ENCODE results near the gene RDH5.
A peak's percentile ranks its signal among the peaks of the same experiment; 100 is the strongest.

Gene RDH5

DNA sequence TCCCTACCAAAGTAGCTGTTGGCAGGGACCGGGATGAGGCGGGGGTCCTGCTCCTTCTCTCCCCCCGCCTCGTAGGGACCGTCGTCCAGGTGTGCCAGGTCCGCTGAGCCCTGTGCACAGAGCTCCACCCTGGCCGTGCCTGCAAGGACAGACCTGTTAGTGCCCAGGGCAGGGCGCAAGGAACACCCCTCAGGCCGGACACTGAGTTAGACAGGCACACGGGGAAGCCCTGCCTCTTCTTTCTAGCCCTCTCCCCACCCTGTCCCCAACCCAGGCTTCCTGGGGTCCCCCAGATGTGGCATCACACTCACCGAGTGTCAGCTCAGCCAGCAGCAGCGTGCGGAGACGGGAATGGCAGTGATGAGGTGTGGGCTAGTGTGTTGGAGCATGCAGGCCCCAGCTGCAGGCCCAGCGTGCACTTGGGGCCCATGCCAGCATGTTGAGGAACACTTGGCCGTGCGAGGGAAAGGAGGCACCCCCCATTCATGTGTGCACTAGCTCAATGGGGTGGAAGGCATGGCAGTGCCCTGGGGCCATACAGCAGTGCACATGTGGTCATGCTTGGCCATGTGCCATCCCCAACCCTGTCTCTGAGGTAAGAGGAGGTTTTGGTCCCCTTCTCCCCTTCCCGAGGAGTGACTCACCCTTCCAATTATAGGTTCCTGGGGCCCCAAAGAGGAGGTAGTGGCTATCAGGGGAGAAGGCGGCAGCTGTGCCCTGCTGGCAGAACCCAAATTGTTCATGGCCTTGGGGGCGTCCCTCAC lies 19.8 kb upstream of the RDH5 start:
- in situ Hi-C loops (cut with MboI; ENCODE audit: low sequenced_read_pairs), result no loop called here
- Histone ChIP-seq H3K4me1 (no peaks in the 10 kb centered on the region), H3K9me3 (no peaks in the 10 kb centered on the region), H3K4me3 (no peak overlapping the region), H3K36me3 (replicated peaks) (no peaks in the 10 kb centered on the region), H3K27me3 (ENCODE audit: low read depth) (no peaks in the 10 kb centered on the region)
- no peak for DNase-seq (ENCODE audit: low spot score in 2 of 2)

DNA sequence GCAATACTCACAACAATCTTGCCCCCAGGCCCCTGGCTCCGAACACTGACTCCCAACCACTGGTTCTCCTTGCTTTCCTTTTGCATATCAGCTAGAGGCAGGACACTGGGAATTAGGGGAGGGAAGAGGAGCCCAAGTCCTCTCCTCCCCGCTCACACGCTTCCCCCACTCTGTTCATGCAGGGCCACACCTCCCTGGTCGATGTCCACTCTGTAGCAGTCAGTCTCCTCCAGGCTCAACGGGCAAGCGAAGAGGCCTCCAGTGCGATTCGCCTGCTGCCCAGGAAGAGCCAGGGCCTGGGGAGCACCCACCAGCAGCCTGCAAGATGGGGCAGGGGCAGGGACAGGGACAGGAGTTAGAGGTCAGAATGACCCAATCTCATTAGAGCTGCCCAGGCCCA lies 17.3 kb upstream of the RDH5 start:
- H3K9me3 ChIP-seq, result no peaks in the 10 kb centered on the region
- no peaks in the 10 kb centered on the region for H3K27me3 ChIP-seq (ENCODE audit: low read depth)
- no peak for DNase-seq (ENCODE audit: low spot score in 2 of 2)
- no peak overlapping the region for H3K4me3 ChIP-seq
- H3K4me1 ChIP-seq, result peaks cover 9% of the 10 kb centered on the region
- no peaks in the 10 kb centered on the region for H3K36me3 ChIP-seq (replicated peaks)
- in situ Hi-C loops (cut with MboI; ENCODE audit: low sequenced_read_pairs), result no loop called here

GRCh38 chr12:55703288-55703687 lies 16.9 kb upstream of the RDH5 start:
- peaks cover 9% of the 10 kb centered on the region for H3K4me1 ChIP-seq
- H3K27me3 ChIP-seq (ENCODE audit: low read depth), result peaks cover 3% of the 10 kb centered on the region; the same call in 1 of the 2 replicates
- no peaks in the 10 kb centered on the region for H3K36me3 ChIP-seq (replicated peaks)
- H3K4me3 ChIP-seq, result no peak overlapping the region
- no peaks in the 10 kb centered on the region for H3K9me3 ChIP-seq
- in situ Hi-C loops (cut with MboI; ENCODE audit: low sequenced_read_pairs), result no loop called here
- DNase-seq (ENCODE audit: low spot score in 2 of 2), result no peak

- no peaks in the 10 kb centered on the region for H3K36me3 ChIP-seq (replicated peaks)
- H3K4me1 ChIP-seq, result peaks cover 9% of the 10 kb centered on the region
- H3K27me3 ChIP-seq (ENCODE audit: low read depth), result peaks cover 12% of the 10 kb centered on the region
- in situ Hi-C loops (cut with MboI; ENCODE audit: low sequenced_read_pairs), result no loop called here
- DNase-seq (ENCODE audit: low spot score in 2 of 2), result no peak
- no peak overlapping the region for H3K4me3 ChIP-seq
- no peaks in the 10 kb centered on the region for H3K9me3 ChIP-seq
These were observed 16.1 kb upstream of the RDH5 start for GRCh38 chr12:55703901-55704761.

DNA sequence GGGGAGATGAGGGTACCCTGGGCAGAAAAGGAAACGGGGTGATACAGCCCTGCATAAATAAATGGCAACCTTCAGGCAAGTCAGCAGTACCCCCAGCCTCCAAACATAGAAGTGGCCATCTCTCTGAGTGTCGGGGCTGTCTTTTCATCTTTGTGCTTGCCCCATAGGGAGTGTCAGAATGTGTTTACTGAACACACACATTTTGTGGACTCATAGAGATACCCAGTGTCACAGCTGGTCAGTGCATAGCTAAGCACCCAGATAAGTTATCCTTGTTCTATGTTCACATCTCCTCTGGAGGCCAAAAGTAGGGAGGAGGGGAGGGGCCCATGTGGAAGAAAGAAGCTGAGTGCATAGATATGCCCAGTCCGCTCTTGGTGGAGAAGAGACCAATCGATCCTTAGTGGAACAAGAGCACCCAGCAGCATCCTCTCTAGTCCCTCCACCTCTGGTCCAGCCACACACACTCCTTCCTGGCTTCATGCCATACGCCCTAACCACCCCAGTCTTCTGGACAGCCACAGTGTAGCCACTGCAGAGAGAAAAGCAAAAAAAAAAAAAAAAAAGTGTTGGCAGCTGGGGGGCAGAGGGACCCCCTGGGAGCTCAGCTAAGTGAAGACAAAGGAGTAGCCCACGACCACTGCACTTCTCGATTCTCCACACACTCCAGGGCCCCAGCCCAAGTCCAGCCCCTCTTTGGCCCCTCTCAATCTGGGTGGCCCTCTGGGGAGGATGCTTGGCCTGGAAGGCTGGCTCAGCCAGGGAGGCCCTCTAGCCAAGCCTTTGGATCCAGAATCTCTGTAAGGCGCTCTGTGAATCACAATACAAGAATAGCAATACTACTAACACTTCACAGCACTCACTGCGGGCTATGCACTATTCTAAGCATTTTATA lies 15.1 kb upstream of the RDH5 start:
- H3K4me3 ChIP-seq, result no peak overlapping the region
- H3K4me1 ChIP-seq, result peaks cover 9% of the 10 kb centered on the region
- H3K36me3 ChIP-seq (replicated peaks), result no peaks in the 10 kb centered on the region
- H3K27me3 ChIP-seq (ENCODE audit: low read depth), result peaks cover 20% of the 10 kb centered on the region
- no peaks in the 10 kb centered on the region for H3K9me3 ChIP-seq
- no peak for DNase-seq (ENCODE audit: low spot score in 2 of 2)
- in situ Hi-C loops (cut with MboI; ENCODE audit: low sequenced_read_pairs), result no loop called here

DNA sequence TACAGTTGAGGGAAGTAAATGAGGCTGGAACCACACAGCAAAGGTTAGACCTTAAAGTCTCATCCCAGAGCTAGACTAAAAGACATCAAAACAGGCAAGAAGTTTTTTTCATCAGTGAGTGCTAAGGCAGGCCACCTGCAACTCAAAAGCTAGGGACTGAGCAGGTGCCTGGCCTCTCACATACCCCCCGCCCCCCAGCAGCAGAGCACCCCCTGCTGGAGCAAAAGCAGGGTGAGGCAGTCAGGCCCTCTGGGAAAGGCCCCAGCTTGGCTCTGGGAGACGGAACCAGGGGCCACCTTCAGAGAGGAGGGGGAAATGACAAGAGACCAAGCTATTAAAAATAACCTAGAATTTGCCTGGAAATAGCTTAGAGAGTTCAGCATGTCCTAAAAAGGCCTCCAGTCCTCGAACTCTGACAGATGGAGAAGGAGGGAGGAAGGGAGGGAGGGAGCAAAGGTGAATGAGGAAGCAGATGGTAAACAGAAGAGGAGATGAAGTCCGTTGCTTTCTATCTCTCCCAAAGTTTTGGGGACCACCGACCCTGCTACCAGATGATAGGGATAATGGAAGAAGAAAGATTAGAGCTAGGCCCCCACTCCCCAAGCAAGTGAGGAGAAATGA lies 14.3 kb upstream of the RDH5 start:
- no peaks in the 10 kb centered on the region for H3K9me3 ChIP-seq
- H3K4me3 ChIP-seq, result no peak overlapping the region
- H3K4me1 ChIP-seq, result peaks cover 9% of the 10 kb centered on the region
- H3K27me3 ChIP-seq (ENCODE audit: low read depth), result peaks cover 20% of the 10 kb centered on the region
- H3K36me3 ChIP-seq (replicated peaks), result no peaks in the 10 kb centered on the region
- peak in 1 of 2 experiments; percentile 60 for DNase-seq (ENCODE audit: low spot score in 2 of 2)
- in situ Hi-C loops (cut with MboI; ENCODE audit: low sequenced_read_pairs), result no loop called here

DNA sequence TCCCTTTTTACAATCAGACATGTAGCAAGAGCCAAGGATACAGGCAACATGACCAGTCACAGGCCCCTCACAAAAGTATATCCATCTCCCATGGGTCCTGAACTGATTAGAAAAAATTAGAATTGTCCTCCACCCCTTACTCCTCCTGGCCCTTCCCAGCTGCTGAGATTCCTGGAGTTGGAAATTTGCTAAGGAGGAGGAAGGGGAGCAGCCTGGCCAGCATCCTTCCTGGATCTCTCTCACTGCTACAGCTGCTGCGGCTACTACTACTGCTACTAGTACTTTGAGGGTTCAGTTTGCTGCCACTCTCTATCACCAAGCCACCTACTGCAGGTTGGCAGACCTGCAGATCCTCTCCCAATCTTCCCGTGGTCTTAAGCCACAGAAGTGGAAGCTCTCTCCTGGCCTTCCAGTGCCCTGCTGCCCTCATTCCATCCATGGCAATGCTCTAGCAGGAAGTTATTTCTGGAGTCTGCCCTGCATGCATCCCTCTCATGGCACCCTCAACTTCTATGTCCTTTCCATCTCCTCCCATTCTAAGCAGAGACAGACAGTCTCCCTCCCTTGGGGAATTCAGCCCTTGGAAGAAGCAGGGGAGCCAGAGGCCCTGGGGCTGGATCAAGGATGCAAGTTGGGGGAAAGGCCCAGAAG lies 13.5 kb upstream of the RDH5 start:
- Histone ChIP-seq H3K36me3 (replicated peaks) (no peaks in the 10 kb centered on the region), H3K4me1 (peaks cover 9% of the 10 kb centered on the region), H3K27me3 (ENCODE audit: low read depth) (peaks cover 24% of the 10 kb centered on the region), H3K9me3 (no peaks in the 10 kb centered on the region), H3K4me3 (peak overlapping the region; percentile 55)
- DNase-seq (ENCODE audit: low spot score in 2 of 2), result no peak
- in situ Hi-C loops (cut with MboI; ENCODE audit: low sequenced_read_pairs), result no loop called here

DNA sequence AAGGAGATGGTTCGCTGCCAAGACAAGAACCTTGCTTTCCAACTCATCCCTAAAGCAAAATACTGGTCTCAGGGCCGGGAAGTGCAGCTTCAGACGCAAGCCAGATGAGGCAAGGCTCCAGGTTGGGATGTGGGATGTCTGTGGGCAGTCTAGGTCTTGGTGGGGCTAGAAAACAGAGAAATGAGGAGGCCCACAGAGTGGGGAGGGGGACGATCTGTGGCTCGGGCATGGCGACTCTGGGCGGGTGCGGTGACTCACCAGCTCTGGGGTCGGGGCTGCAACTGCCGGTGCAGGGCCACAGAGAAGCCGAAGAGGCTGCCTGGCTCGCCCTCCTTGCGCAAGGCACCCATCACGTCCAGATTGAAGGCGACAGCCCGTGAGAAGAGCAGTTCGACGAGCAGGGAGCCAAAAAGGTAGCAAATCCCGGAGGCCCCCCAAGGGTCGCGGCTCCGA lies 12.9 kb upstream of the RDH5 start:
- in situ Hi-C loops (cut with MboI; ENCODE audit: low sequenced_read_pairs), result no loop called here
- peak overlapping the region; percentile 55 for H3K4me3 ChIP-seq
- no peaks in the 10 kb centered on the region for H3K36me3 ChIP-seq (replicated peaks)
- H3K9me3 ChIP-seq, result no peaks in the 10 kb centered on the region
- peaks cover 9% of the 10 kb centered on the region for H3K4me1 ChIP-seq
- peaks cover 25% of the 10 kb centered on the region for H3K27me3 ChIP-seq (ENCODE audit: low read depth)
- DNase-seq (ENCODE audit: low spot score in 2 of 2), result peak in 1 of 2 experiments; percentile 55

DNA sequence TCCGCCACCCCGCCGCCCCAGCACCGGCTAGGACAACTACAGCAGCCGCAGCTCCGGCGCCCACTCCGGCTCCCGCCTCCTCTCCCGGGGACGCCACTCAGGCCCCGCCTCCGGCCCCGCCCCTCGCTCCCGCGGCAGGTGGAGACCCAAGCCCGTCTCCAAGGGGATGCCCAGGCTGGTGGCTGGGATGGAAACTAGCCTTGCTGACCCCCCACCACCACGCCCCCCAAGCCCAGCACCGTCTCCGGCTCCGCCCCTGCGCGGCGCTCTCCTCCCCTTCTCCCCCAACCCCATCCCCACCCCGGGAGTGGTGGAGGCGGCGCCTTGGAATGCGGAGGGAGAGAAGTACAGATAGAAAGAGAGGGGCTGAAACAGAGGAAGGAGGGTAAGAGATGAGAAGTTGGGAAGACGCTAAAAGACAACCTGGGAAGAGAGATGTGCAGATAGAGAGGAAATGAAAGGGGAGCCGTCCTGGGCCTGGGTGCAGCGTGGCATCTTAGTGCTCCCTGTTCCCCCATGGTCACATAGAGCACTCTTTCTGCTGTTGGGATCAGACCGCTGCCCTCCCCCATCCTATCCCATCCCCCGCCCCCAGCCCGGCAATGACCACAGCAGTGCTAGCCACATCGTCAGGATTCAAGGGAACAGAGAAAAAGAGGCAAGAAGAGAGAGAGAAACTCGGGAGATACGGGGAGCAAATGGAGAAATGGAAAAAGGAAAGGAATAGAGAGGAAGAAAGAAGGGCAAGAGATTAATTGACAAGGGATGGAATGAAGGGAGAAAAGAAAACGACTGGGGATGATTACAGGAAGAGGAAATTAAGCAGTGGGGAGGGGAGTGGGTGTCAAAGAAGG lies 12.1 kb upstream of the RDH5 start, which contains the start of gene ITGA7:
ITGA7 (minus strand) TSS at position 64 of the 854 bp plus-strand sequence. CDS start 222 bp downstream, outside the sequence.
- peaks cover 9% of the 10 kb centered on the region for H3K4me1 ChIP-seq
- peak within 1 kb of the TSS; percentile 55 for H3K4me3 ChIP-seq
- in situ Hi-C loops (cut with MboI; ENCODE audit: low sequenced_read_pairs), result no loop called here
- H3K9me3 ChIP-seq, result no peaks in the 10 kb centered on the region
- DNase-seq (ENCODE audit: low spot score in 2 of 2), result peak; percentile 67 to 94
- H3K36me3 ChIP-seq (replicated peaks), result no peaks in the 10 kb centered on the region
- peaks cover 25% of the 10 kb centered on the region for H3K27me3 ChIP-seq (ENCODE audit: low read depth)

DNA sequence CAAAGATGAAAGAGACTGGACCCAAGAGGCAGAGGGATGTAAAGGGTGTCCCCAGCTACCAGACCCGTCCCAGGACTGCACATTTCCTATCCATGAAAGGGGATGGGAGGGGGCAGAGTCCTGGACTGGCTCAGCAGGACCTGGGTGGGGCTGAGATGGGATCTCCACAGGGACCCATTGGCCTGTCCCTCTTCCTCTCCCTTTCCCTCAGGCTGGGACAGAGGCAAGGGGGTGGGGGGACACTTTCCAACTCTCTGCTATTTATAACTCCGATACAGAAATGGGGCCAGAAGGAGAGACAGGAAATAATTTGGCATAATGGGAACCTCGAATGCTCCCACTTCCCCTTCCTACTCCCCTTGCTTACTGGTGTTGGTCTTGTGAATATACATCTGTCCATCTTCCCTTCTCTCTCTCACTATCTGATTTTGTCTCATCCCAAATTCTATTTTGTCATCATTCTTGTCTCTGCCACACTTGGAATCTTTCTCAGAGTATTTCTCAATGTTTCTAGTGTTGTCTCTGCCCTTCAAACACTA lies 11.4 kb upstream of the RDH5 start:
- H3K36me3 ChIP-seq (replicated peaks), result no peaks in the 10 kb centered on the region
- no peak for DNase-seq (ENCODE audit: low spot score in 2 of 2)
- in situ Hi-C loops (cut with MboI; ENCODE audit: low sequenced_read_pairs), result no loop called here
- H3K4me1 ChIP-seq, result peaks cover 9% of the 10 kb centered on the region
- no peaks in the 10 kb centered on the region for H3K9me3 ChIP-seq
- H3K27me3 ChIP-seq (ENCODE audit: low read depth), result peaks cover 25% of the 10 kb centered on the region
- H3K4me3 ChIP-seq, result no peak overlapping the region

DNA sequence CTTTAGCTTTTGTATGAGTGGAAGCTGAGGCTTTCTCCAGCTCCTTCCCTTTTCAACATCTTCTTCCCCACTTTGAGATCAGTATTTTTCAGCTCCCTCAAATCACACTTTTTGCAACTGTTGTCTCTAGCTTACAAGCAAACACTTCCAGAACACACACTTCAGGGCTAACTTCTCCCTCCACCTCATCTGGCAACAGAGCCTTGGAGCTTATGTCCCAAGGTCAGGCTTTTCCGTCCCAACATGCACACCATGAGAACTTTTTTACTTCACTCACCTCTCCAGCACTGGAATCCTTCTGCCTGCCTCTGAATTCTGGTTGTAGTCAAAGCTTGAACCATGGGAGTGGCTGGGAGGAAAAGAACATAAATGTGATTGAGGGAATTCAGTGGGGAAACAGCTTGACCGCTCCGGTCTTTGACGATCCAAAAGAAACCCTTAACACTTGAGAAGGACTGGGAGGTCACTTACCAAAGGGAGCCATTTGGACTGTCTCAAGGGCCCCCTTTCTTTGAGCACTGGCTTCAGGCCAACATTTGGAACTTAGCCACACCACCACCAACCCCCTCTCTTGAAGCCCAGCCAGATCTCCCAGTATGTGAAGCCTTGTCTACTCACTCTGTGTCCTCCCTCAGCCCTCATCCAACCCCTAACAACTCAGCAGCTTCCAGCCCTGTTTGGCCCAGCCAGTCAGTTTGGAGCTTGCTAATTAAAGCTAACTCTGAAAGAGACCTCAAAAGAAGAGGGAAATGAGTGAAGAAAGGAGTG lies 8.2 kb upstream of the RDH5 start:
- in situ Hi-C loops (cut with MboI; ENCODE audit: low sequenced_read_pairs), result no loop called here
- H3K9me3 ChIP-seq, result no peaks in the 10 kb centered on the region
- no peak overlapping the region for H3K4me3 ChIP-seq
- no peak for DNase-seq (ENCODE audit: low spot score in 2 of 2)
- H3K36me3 ChIP-seq (replicated peaks), result no peaks in the 10 kb centered on the region
- H3K27me3 ChIP-seq (ENCODE audit: low read depth), result peaks cover 25% of the 10 kb centered on the region
- peaks cover 9% of the 10 kb centered on the region for H3K4me1 ChIP-seq

Measured in HAP-1 (cell line).